ENCODE measurements around the gene SFXN1. TPM values are rescaled to one million over a fixed set of nuclear protein-coding genes. Genes with fewer than 3 reads are reported as not detected.
A peak's percentile ranks its signal among the peaks of the same experiment; 100 is the strongest.
"Not testable (repeated sequence)": the region's sequence is repeated elsewhere in the genome, so short reads cannot be mapped to it uniquely, and the experiment has no call there.

SFXN1 gene
- total RNA-seq, 1 experiment from 2014 or later: 88.3 TPM

DNA sequence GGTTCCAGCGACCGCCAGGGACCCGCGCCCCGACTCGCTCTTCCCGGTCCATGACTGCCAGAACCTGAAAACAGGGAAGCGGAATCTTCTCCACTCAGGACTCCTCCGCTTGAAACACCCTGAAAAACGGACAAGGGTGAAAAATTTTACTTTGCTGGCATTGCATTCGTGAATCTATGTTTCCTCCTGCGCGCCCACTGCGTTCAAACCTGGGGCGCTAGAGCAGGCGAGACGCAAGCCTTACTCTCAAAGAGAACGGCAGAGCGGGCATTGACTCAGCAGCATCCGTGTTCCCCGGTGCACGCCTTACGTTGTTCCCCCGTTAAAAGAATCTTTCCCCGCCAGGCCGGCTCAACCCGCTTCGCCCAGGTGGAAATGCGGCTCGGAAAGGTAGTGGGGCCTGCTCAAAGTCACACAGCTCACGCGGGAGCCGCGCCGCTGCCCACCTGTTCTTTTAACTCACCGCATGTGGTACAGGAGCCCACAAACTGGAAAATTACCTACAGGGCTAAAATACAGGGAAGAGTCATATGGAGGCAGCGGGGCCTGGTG is 33.4 kb upstream of the SFXN1 start:
- ATAC-seq: no peak
- intact Hi-C loops (cut with micrococcal nuclease; ENCODE audit: unreplicated experiment): loop anchor here (1.0 kb wide), 1 partner anchor 494 kb away; no protein-coding TSS in a partner anchor
- ChIA-PET POLR2A (no interaction called here), CTCF (no interaction called here)
- Histone ChIP-seq H3K4me1 (ENCODE audit: control insufficient read depth, insufficient read depth, low read length) (no peaks in the 10 kb centered on the region; the same call in 1 of the 2 replicates), H3K9me3 (ENCODE audit: control insufficient read depth, insufficient read depth, low read depth, low read length) (no peaks in the 10 kb centered on the region), H3K4me3 (ENCODE audit: low read depth in 2 of 2, low read length in 2 of 2) (peak overlapping the region; percentile 34 to 43; a peak in 3 of 4 replicates), H3K36me3 (ENCODE audit: control insufficient read depth, insufficient read depth, low read length) (no peaks in the 10 kb centered on the region), H3K27me3 (ENCODE audit: control insufficient read depth, insufficient read depth, low read length) (peaks cover 10% of the 10 kb centered on the region), H3K27ac (ENCODE audit: low read length) (no peak overlapping the region)
- no peak for DNase-seq (ENCODE audit: low read depth, low spot score)
- no peak for TF ChIP-seq POLR2AphosphoS5 (IDR thresholded peaks at IDR 0.05; ENCODE audit: low read depth, low read length)
- no peak; the same call in none of the 2 replicates for TF ChIP-seq CTCF (IDR thresholded peaks at IDR 0.05)
- TF ChIP-seq, protein P1, sequence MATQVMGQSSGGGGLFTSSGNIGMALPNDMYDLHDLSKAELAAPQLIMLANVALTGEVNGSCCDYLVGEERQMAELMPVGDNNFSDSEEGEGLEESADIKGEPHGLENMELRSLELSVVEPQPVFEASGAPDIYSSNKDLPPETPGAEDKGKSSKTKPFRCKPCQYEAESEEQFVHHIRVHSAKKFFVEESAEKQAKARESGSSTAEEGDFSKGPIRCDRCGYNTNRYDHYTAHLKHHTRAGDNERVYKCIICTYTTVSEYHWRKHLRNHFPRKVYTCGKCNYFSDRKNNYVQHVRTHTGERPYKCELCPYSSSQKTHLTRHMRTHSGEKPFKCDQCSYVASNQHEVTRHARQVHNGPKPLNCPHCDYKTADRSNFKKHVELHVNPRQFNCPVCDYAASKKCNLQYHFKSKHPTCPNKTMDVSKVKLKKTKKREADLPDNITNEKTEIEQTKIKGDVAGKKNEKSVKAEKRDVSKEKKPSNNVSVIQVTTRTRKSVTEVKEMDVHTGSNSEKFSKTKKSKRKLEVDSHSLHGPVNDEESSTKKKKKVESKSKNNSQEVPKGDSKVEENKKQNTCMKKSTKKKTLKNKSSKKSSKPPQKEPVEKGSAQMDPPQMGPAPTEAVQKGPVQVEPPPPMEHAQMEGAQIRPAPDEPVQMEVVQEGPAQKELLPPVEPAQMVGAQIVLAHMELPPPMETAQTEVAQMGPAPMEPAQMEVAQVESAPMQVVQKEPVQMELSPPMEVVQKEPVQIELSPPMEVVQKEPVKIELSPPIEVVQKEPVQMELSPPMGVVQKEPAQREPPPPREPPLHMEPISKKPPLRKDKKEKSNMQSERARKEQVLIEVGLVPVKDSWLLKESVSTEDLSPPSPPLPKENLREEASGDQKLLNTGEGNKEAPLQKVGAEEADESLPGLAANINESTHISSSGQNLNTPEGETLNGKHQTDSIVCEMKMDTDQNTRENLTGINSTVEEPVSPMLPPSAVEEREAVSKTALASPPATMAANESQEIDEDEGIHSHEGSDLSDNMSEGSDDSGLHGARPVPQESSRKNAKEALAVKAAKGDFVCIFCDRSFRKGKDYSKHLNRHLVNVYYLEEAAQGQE (IDR thresholded peaks at IDR 0.05; ENCODE audit: insufficient read depth in 1 of 2, low read depth in 2 of 2, low read length in 1 of 2): no peak
- no peak for TF ChIP-seq TCF7L2 (IDR thresholded peaks at IDR 0.05; ENCODE audit: low read depth, low read length)
- TF ChIP-seq SIN3A (IDR thresholded peaks at IDR 0.05; ENCODE audit: borderline replicate concordance, insufficient read depth, low read depth, low read length): no peak
- BruUV-seq (replicated peaks): no TSS peak
- in situ Hi-C loops (cut with HindIII; ENCODE audit: low pct_unique_long_range_greater_than_20kb, low sequenced_read_pairs): no loop called here

DNA sequence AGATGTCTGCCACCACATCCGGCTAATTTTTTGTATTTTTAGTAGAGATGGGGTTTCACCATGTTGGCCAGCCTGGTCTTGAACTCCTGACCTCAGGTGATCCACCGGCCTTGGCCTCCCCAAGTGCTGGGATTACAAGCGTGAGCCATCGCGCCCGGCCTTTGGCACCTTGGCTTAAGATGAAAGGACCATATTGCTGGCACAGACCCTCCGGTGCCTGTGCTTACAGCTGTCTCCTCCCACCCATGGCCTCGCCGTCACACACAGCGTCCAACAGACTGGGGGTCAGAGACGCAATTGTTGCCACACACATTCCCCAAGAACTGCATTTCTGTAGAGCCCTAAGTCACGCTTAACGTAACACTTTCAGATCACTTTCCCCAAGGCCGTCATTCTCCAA is 32.0 kb upstream of the SFXN1 start:
- DNase-seq (ENCODE audit: low read depth, low spot score); intact Hi-C loops (cut with micrococcal nuclease; ENCODE audit: unreplicated experiment); CTCF ChIA-PET; H3K4me3 ChIP-seq (ENCODE audit: low read depth in 2 of 2, low read length in 2 of 2); in situ Hi-C loops (cut with HindIII; ENCODE audit: low pct_unique_long_range_greater_than_20kb, low sequenced_read_pairs); POLR2A ChIA-PET; ATAC-seq; H3K36me3 ChIP-seq (ENCODE audit: control insufficient read depth, insufficient read depth, low read length); BruUV-seq (replicated peaks); H3K27ac ChIP-seq (ENCODE audit: low read length); H3K4me1 ChIP-seq (ENCODE audit: control insufficient read depth, insufficient read depth, low read length); H3K9me3 ChIP-seq (ENCODE audit: control insufficient read depth, insufficient read depth, low read depth, low read length): not testable (repeated sequence)
- peaks cover 14% of the 10 kb centered on the region for H3K27me3 ChIP-seq (ENCODE audit: control insufficient read depth, insufficient read depth, low read length)

GRCh38 chr5:175447571-175447970 is 30.8 kb upstream of the SFXN1 start:
- TF ChIP-seq SIN3A (IDR thresholded peaks at IDR 0.05; ENCODE audit: borderline replicate concordance, insufficient read depth, low read depth, low read length) (no peak), TCF7L2 (IDR thresholded peaks at IDR 0.05; ENCODE audit: low read depth, low read length) (no peak), CTCF (IDR thresholded peaks at IDR 0.05) (no peak), POLR2AphosphoS5 (IDR thresholded peaks at IDR 0.05; ENCODE audit: low read depth, low read length) (no peak)
- TF ChIP-seq, protein P1 (IDR thresholded peaks at IDR 0.05; ENCODE audit: insufficient read depth in 1 of 2, low read depth in 2 of 2, low read length in 1 of 2): no peak
- ATAC-seq (no peak), DNase-seq (ENCODE audit: low read depth, low spot score) (no peak)
- in situ Hi-C loops (cut with HindIII; ENCODE audit: low pct_unique_long_range_greater_than_20kb, low sequenced_read_pairs): no loop called here
- Histone ChIP-seq H3K9me3 (ENCODE audit: control insufficient read depth, insufficient read depth, low read depth, low read length) (no peaks in the 10 kb centered on the region), H3K4me1 (ENCODE audit: control insufficient read depth, insufficient read depth, low read length) (no peaks in the 10 kb centered on the region; the same call in 1 of the 2 replicates), H3K4me3 (ENCODE audit: low read depth in 2 of 2, low read length in 2 of 2) (no peak overlapping the region), H3K36me3 (ENCODE audit: control insufficient read depth, insufficient read depth, low read length) (no peaks in the 10 kb centered on the region), H3K27me3 (ENCODE audit: control insufficient read depth, insufficient read depth, low read length) (peaks cover 16% of the 10 kb centered on the region), H3K27ac (ENCODE audit: low read length) (no peak overlapping the region)
- CTCF ChIA-PET: no interaction called here
- POLR2A ChIA-PET: no interaction called here
- BruUV-seq (replicated peaks): no TSS peak
- intact Hi-C loops (cut with micrococcal nuclease; ENCODE audit: unreplicated experiment): no loop called here
